SU-DHL-6 (cell line): ENCODE results near the gene CHCHD3.

Experiments
- EZH2phosphoT487 ChIP-seq: fragments of 200-600 bp; sonication (generic), shearing (Covaris generic); conservative IDR thresholded peaks from 2 replicates; pipeline ENCODE4 v1.6.1; 2018; ENCODE audit warnings: mild to moderate bottlenecking, antibody characterized with exemption, low read length, moderate library complexity, mixed read lengths
- TF ChIP-seq, protein P1 (sequence below): fragments of 200-600 bp; sonication (generic); IDR thresholded peaks from one replicate; pipeline ENCODE4 v1.5.1; 2017; ENCODE audit warnings: antibody characterized with exemption, mild to moderate bottlenecking, low read length, moderate library complexity; ENCODE audit not compliant: insufficient read depth, poor library complexity, severe bottlenecking

GRCh38 chr7:133020496-133020895, 61.4 kb downstream of the CHCHD3 start:
- TF ChIP-seq, protein P1, sequence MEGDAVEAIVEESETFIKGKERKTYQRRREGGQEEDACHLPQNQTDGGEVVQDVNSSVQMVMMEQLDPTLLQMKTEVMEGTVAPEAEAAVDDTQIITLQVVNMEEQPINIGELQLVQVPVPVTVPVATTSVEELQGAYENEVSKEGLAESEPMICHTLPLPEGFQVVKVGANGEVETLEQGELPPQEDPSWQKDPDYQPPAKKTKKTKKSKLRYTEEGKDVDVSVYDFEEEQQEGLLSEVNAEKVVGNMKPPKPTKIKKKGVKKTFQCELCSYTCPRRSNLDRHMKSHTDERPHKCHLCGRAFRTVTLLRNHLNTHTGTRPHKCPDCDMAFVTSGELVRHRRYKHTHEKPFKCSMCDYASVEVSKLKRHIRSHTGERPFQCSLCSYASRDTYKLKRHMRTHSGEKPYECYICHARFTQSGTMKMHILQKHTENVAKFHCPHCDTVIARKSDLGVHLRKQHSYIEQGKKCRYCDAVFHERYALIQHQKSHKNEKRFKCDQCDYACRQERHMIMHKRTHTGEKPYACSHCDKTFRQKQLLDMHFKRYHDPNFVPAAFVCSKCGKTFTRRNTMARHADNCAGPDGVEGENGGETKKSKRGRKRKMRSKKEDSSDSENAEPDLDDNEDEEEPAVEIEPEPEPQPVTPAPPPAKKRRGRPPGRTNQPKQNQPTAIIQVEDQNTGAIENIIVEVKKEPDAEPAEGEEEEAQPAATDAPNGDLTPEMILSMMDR: no peak
- no peak for TF ChIP-seq EZH2phosphoT487
